ENCODE measurements around the gene AVPI1.

- TF ChIP-seq YY1 (IDR thresholded peaks at IDR 0.05; ENCODE audit: insufficient read depth, insufficient read length): no peak
- no peak for TF ChIP-seq SUZ12 (IDR thresholded peaks at IDR 0.05; ENCODE audit: extremely low read depth, insufficient read depth, insufficient read length)
- TF ChIP-seq ZNF274 (IDR thresholded peaks at IDR 0.05; ENCODE audit: low read depth, low read length): no peak
Observed at GRCh38 chr10:97673736-97674525, 13.1 kb downstream of the AVPI1 start.

Data from NT2/D1 (cell line).